Tibial nerve (tissue), 4 donors: ENCODE results near the gene GJA10. TPM values are rescaled to one million over a fixed set of nuclear protein-coding genes. Genes with fewer than 3 reads are reported as not detected.
A peak's percentile ranks its signal among the peaks of the same experiment; 100 is the strongest.

Experiments used
- DNase-seq, 2 donors: peaks; one replicate each; pipeline ENCODE4 v3.0.0-alpha.2; 2019; ENCODE audit warnings: low spot score in 2 of 2
- H3K27ac ChIP-seq, 4 donors: fragments of 200-600 bp; sonication (generic) in 3 of 4; one replicate each; pipeline ENCODE4 v1.5.1; 2017 to 2019; ENCODE audit warnings: mild to moderate bottlenecking in 1 of 4
- H3K27me3 ChIP-seq, 2 donors: fragments of 200-600 bp; sonication (generic) in 1 of 2; one replicate each; pipeline versions ENCODE4 v1.5.1 to v1.6.0; 2017 to 2019
- H3K36me3 ChIP-seq, 3 donors: fragments of 200-600 bp; sonication (generic); one replicate each; pipeline ENCODE4 v1.5.1; 2018 to 2019
- H3K4me1 ChIP-seq, 4 donors: fragments of 200-600 bp; sonication (generic) in 3 of 4; one replicate each; pipeline ENCODE4 v1.5.1; 2017 to 2019
- H3K4me3 ChIP-seq, 4 donors: fragments of 200-600 bp; sonication (generic) in 3 of 4; one replicate each; pipeline ENCODE4 v1.5.1; 2017 to 2019; ENCODE audit warnings: mild to moderate bottlenecking in 1 of 4, moderate library complexity in 1 of 4
- H3K9me3 ChIP-seq, 4 donors: fragments of 200-600 bp; sonication (generic) in 3 of 4; one replicate each; pipeline ENCODE4 v1.5.1; 2017 to 2019
- CTCF ChIP-seq, 5 experiments: fragments of 200-600 bp in 3 of 5; fragments of 450-650 bp in 2 of 5; sonication (generic) in 3 of 5; IDR thresholded peaks; one replicate each; pipeline ENCODE4 v1.5.1; 2016 to 2019; ENCODE audit warnings: antibody characterized with exemption in 5 of 5, mild to moderate bottlenecking in 3 of 5, moderate library complexity in 2 of 5
- EP300 ChIP-seq, 2 donors: sonication (generic); formaldehyde crosslinking; IDR thresholded peaks; one replicate each; pipeline ENCODE4 v1.6.1; 2017; ENCODE audit warnings: antibody characterized with exemption in 2 of 2, mild to moderate bottlenecking in 1 of 2
- POLR2A ChIP-seq, 2 donors: fragments of 450-650 bp; IDR thresholded peaks; one replicate each; pipeline ENCODE4 v1.6.1; 2017; ENCODE audit warnings: antibody characterized with exemption in 2 of 2, mild to moderate bottlenecking in 2 of 2, moderate library complexity in 2 of 2
- WGBS, 2 donors: methylation state at CpG; one replicate each; pipeline ENCODE4 v1.1.5; 2018; 5-methylcytosine and 5-hydroxymethylcytosine counted together
- total RNA-seq, 4 donors: library from RNA; depleted of rRNA; stranded (reverse); fragments of >200 nt; gene quantifications; one replicate each; pipeline ENCODE4 v1.1.0, GENCODE V29; 2016

Gene GJA10
- total RNA-seq, 4 donors from 2014 or later: not detected

GRCh38 chr6:89928604-89929003 lies 34.3 kb downstream of the GJA10 start:
- TF ChIP-seq CTCF (IDR thresholded peaks at IDR 0.05) (no peak), EP300 (IDR thresholded peaks at IDR 0.05) (no peak), POLR2A (IDR thresholded peaks at IDR 0.05) (no peak)
- Histone ChIP-seq H3K9me3 (peaks cover 0 to 2% (median 0%) of the 10 kb centered on the region in 4 donors), H3K4me1 (peaks cover 0 to 2% (median 0%) of the 10 kb centered on the region in 4 donors), H3K36me3 (peaks cover 0 to 30% (median 0%) of the 10 kb centered on the region in 3 donors), H3K4me3 (no peak overlapping the region), H3K27ac (peak overlapping the region in 2 of 4 donors; percentile 5 to 29), H3K27me3 (no peaks in the 10 kb centered on the region)
- 88 to 91% methylated on average over 6 of the region's 6 CpGs for WGBS, 2 donors
- no peak for DNase-seq

- H3K4me1 ChIP-seq: peaks cover 0 to 2% (median 0%) of the 10 kb centered on the region in 4 donors
- 83 to 91% methylated on average over 5 of the region's 5 CpGs for whole genome bisulfite sequencing, 2 donors
These were observed 36.5 kb downstream of the GJA10 start for GRCh38 chr6:89930789-89931188.

GRCh38 chr6:89932245-89932802 lies 38.1 kb downstream of the GJA10 start:
- 94% methylated on average over 21 to 22 of the region's 22 CpGs for WGBS, 2 donors

More at GRCh38 chr6:89930789-89931188, 36.5 kb downstream of the GJA10 start:
- no peaks in the 10 kb centered on the region for H3K27me3 ChIP-seq
- no peak for DNase-seq
- no peaks in the 10 kb centered on the region for H3K9me3 ChIP-seq
- H3K36me3 ChIP-seq: peaks cover 0 to 47% (median 0%) of the 10 kb centered on the region in 3 donors
- no peak overlapping the region for H3K27ac ChIP-seq
- TF ChIP-seq POLR2A (IDR thresholded peaks at IDR 0.05) (no peak), CTCF (IDR thresholded peaks at IDR 0.05) (no peak), EP300 (IDR thresholded peaks at IDR 0.05) (no peak)
- H3K4me3 ChIP-seq: no peak overlapping the region

GRCh38 chr6:89934685-89935366 lies 40.6 kb downstream of the GJA10 start:
- Histone ChIP-seq H3K27ac (no peak overlapping the region), H3K27me3 (no peaks in the 10 kb centered on the region), H3K36me3 (peaks cover 0 to 64% (median 0%) of the 10 kb centered on the region in 3 donors), H3K4me3 (no peak overlapping the region), H3K9me3 (no peaks in the 10 kb centered on the region), H3K4me1 (no peaks in the 10 kb centered on the region)
- 89 to 91% methylated on average over 19 of the region's 19 CpGs for WGBS, 2 donors
- no peak for DNase-seq
- TF ChIP-seq POLR2A (IDR thresholded peaks at IDR 0.05) (no peak), CTCF (IDR thresholded peaks at IDR 0.05) (no peak), EP300 (IDR thresholded peaks at IDR 0.05) (no peak)

More at GRCh38 chr6:89932245-89932802, 38.1 kb downstream of the GJA10 start:
- Histone ChIP-seq H3K4me3 (no peak overlapping the region), H3K27me3 (no peaks in the 10 kb centered on the region), H3K4me1 (peaks cover 0 to 2% (median 0%) of the 10 kb centered on the region in 4 donors), H3K27ac (no peak overlapping the region), H3K9me3 (no peaks in the 10 kb centered on the region), H3K36me3 (peaks cover 0 to 60% (median 0%) of the 10 kb centered on the region in 3 donors)
- no peak for TF ChIP-seq CTCF (IDR thresholded peaks at IDR 0.05)
- TF ChIP-seq EP300 (IDR thresholded peaks at IDR 0.05): no peak
- TF ChIP-seq POLR2A (IDR thresholded peaks at IDR 0.05): no peak
- DNase-seq: no peak

- Histone ChIP-seq H3K4me1 (peaks cover 0 to 11% (median 3%) of the 10 kb centered on the region in 4 donors), H3K27ac (no peak overlapping the region)
These were observed 41.9 kb downstream of the GJA10 start for GRCh38 chr6:89936177-89936576.

More at GRCh38 chr6:89936177-89936576, 41.9 kb downstream of the GJA10 start:
- H3K9me3 ChIP-seq: no peaks in the 10 kb centered on the region
- TF ChIP-seq EP300 (IDR thresholded peaks at IDR 0.05) (no peak), CTCF (IDR thresholded peaks at IDR 0.05) (no peak), POLR2A (IDR thresholded peaks at IDR 0.05) (no peak)
- 100% methylated on average over 1 of the region's 1 CpG for WGBS, 2 donors
- no peak for DNase-seq
- H3K36me3 ChIP-seq: peaks cover 0 to 58% (median 0%) of the 10 kb centered on the region in 3 donors
- H3K27me3 ChIP-seq: no peaks in the 10 kb centered on the region
- no peak overlapping the region for H3K4me3 ChIP-seq
